Ovary (tissue), 9 donors: ENCODE data around the gene SLX4. TPM values are rescaled to one million over a fixed set of nuclear protein-coding genes. Genes with fewer than 3 reads are reported as not detected.
"Not testable (repeated sequence)": the region's sequence is repeated elsewhere in the genome, so short reads cannot be mapped to it uniquely, and the experiment has no call there.

ENCODE experiments used
- DNase-seq, 5 donors: peaks; one replicate each; pipeline ENCODE4 v3.0.0-alpha.2; 2019 to 2020
- H3K27ac ChIP-seq, 2 donors: fragments of 200-600 bp; one replicate each; pipeline versions ENCODE4 v1.5.1 to v1.8.0; 2019 to 2022
- H3K27me3 ChIP-seq: fragments of 200-600 bp; one replicate; pipeline ENCODE4 v1.8.0; 2022
- H3K36me3 ChIP-seq: fragments of 200-600 bp; sonication (generic); one replicate; pipeline ENCODE4 v1.5.1; 2019
- H3K4me1 ChIP-seq: one replicate; pipeline ENCODE4 v1.8.1; 2013; ENCODE audit warnings: mild to moderate bottlenecking, moderate library complexity; ENCODE audit not compliant: insufficient read depth
- H3K4me3 ChIP-seq: fragments of 200-600 bp; sonication (generic); one replicate; pipeline ENCODE4 v1.5.1; 2017
- H3K9me3 ChIP-seq, 2 donors: fragments of 200-600 bp in 1 of 2; sonication (generic) in 1 of 2; one replicate each; pipeline versions ENCODE4 v1.5.1 to v1.8.1; 2013 to 2019; ENCODE audit warnings: mild to moderate bottlenecking in 1 of 2, moderate library complexity in 1 of 2
- EP300 ChIP-seq: sonication (generic); formaldehyde crosslinking; IDR thresholded peaks from one replicate; pipeline ENCODE4 v1.6.1; 2017; ENCODE audit warnings: antibody characterized with exemption
- POLR2A ChIP-seq: fragments of 450-650 bp; IDR thresholded peaks from one replicate; pipeline ENCODE4 v1.6.1; 2017; ENCODE audit warnings: antibody characterized with exemption, mild to moderate bottlenecking, moderate library complexity
- WGBS, 3 donors: extraction: QIAGEN DNeasy Blood & Tissue Kit in 1 of 3; methylation state at CpG; one replicate each; pipeline versions ENCODE4 v1.1.5 to v1.1.7; 2013 to 2017; 5-methylcytosine and 5-hydroxymethylcytosine counted together
- intact Hi-C, 4 donors: fragments of 100-400 bp; cut with DNase I; formaldehyde crosslinking; loops; one replicate each; pipeline versions ENCODE4 v1.11.0 to v1.15.1; 2022 to 2023
- polyA plus RNA-seq, 2 donors: library from polyadenylated mRNA; stranded (reverse); fragments of 200-250 nt in 1 of 2; fragments of 350-450 nt in 1 of 2; fragmentation: Illumina TruSeq in 1 of 2; extraction: RNeasy Lipid Tissue Mini Kit (QIAGEN cat#74804) in 1 of 2; gene quantifications; one replicate each; pipeline ENCODE4 v1.2.3, GENCODE V29; 2013 to 2014
- total RNA-seq, 7 donors: library from RNA; depleted of rRNA in 2 of 7; stranded (reverse); fragments of >200 nt in 2 of 7; fragmentation: NEBNext Ultra II Directional in 3 of 7; extraction: Animal tissue kit (Norgen Biotek cat#: 25700) in 3 of 7; gene quantifications; one replicate each; pipeline versions ENCODE4 v1.1.0 to v1.2.4, GENCODE V29; 2016 to 2023
- TF ChIP-seq, protein P1 (sequence below), 3 donors: fragments of 450-650 bp in 2 of 3; fragments of 200-600 bp in 1 of 3; IDR thresholded peaks; one replicate each; pipeline versions ENCODE4 v1.5.1 to v1.8.0; 2016 to 2022; ENCODE audit warnings: antibody characterized with exemption in 3 of 3, mild to moderate bottlenecking in 1 of 3
- donor health status: DM: no; HTN: no; CAD: no; lungs with moderate emphysema.
- donor health status: DM: no; HTN: no; CAD: no.
- donor health status: Bipolar disorder and iron deficiency.
- donor health status: DM: yes; HTN: yes; CAD: no.
- donor health status: DM: no; HTN: no; CAD: no.
- donor health status: DM: yes; HTN: yes; CAD: no.

SLX4 gene
- total and polyA plus RNA-seq, 9 donors = 1.7 to 4.9 (median 3.2) TPM

DNA sequence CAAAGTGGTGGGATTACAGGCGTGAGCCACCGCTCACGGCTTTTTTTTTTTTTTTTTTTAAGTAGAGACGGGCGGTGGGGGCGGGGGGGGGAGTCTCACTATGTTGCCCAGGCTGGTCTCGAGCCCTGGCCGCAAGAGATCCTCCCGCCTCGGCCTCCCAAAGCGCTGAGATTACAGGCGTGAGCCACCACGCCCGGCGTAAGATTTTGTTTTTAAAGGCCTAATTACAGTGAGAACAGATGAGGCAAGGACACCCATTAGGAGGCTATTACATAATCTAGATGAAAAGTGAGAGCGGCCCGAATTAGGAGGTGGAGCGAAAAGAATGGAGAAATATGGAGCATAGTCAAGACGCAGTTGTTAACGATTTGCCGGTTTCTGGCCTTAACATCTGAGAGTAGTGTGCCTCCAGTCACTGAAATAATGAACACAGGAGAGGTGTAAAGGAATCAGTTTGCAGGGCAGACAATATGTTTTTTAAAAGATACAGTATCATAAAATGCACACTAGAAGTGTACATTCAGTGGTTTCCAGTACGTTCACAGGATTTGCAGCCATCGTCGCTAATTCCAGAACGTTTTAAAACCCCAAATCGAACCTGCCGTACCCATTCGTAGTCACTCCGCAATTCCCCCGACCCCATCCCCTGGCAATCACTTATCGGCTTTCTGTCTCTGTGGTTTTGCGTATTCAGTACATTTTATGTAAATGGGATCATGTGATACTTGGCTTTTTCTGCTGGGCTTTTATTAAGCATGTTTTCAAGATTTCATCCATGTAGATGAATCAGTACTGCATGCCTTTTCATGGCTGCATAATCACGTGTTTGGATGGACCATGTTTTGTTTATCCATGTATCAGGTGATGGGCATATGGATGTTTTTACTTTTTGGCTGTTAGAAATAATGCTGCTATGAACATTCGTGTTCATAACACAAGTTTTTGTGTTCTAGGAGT is 1.4 kb upstream of the SLX4 start:
- 73 to 82% (median 78%) methylated on average over 34 of the region's 34 CpGs for WGBS, 3 donors
- Histone ChIP-seq H3K27ac (no peak overlapping the region), H3K4me3 (peak overlapping the region; percentile 73), H3K9me3 (no peaks in the 10 kb centered on the region), H3K27me3 (no peaks in the 10 kb centered on the region), H3K4me1 (peaks cover 2% of the 10 kb centered on the region), H3K36me3 (no peaks in the 10 kb centered on the region)
- peak in 1 of 5 donors; percentile 14 for DNase-seq
- intact Hi-C loops = no loop called here
- TF ChIP-seq POLR2A = no peak
- TF ChIP-seq, protein P1, sequence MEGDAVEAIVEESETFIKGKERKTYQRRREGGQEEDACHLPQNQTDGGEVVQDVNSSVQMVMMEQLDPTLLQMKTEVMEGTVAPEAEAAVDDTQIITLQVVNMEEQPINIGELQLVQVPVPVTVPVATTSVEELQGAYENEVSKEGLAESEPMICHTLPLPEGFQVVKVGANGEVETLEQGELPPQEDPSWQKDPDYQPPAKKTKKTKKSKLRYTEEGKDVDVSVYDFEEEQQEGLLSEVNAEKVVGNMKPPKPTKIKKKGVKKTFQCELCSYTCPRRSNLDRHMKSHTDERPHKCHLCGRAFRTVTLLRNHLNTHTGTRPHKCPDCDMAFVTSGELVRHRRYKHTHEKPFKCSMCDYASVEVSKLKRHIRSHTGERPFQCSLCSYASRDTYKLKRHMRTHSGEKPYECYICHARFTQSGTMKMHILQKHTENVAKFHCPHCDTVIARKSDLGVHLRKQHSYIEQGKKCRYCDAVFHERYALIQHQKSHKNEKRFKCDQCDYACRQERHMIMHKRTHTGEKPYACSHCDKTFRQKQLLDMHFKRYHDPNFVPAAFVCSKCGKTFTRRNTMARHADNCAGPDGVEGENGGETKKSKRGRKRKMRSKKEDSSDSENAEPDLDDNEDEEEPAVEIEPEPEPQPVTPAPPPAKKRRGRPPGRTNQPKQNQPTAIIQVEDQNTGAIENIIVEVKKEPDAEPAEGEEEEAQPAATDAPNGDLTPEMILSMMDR (IDR thresholded peaks at IDR 0.05) = no peak
- TF ChIP-seq EP300 = no peak

DNA sequence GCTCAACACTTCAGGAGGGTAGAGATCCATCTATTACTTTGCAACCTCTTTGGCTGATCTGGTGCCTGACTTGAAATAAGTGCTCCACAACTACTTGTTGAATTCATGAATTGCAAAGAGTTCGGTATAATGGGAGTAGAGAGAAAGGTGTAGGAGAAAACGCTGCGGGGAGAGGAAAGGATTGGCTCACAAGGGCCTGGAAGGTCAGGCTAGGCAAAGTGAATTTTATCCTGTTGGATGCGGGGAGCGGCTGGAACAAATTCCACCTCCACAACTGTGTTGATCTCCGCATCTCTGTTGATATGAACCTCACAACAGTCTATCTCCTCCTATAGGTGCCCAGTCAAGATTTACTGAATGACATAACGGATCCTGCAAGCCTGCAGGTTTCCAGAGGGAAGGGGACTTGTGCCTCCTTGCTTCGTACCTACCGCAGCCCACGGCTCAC is 684 bp downstream of the SLX4 start:
- TF ChIP-seq EP300 (no peak), POLR2A (no peak)
- TF ChIP-seq, protein P1 (IDR thresholded peaks at IDR 0.05) = no peak
- no peak for DNase-seq
- H3K4me1 ChIP-seq = peaks cover 2% of the 10 kb centered on the region
- peak overlapping the region; percentile 73 for H3K4me3 ChIP-seq
- H3K27me3 ChIP-seq = no peaks in the 10 kb centered on the region
- no peak overlapping the region for H3K27ac ChIP-seq
- no peaks in the 10 kb centered on the region for H3K36me3 ChIP-seq
- H3K9me3 ChIP-seq = no peaks in the 10 kb centered on the region
- 2 to 3% (median 2%) methylated on average over 10 of the region's 10 CpGs for WGBS, 3 donors
- intact Hi-C loops = no loop called here

DNA sequence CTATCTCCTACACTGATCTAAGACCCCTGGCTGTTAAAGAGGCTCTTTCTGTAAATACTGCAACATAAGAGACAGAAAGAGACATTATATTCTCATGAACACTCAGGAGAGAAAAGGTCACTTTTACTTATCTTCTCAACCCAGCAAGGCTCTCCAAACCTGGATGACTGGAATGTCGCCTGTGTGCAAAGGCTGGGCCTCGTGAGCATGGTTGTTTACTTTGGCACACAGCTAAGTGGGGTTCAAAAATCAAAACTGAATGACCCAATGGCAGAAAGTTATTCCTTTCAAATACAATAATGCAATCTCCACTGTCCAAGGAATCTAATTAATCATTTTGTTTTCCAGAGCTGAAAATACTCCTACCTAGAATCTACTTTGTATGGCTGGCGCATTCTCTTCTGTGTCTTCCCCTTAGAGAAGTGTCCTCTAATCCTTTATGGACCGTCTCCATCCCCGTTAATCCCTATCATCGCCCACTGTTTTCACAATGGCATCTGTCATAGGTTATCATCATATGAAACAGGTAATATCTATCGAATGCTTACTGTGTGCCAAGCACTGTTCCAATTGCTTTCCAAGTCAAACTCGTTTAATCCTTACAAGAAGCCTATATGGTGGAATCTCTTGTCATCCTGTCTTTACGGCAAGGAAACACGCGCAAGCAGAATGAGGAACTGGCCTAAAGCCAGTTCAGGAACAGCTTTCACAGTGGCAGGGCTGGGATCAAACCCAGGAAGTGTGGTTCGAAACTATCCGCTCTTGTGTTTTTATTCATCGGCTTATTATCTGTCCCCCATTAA is 1.3 kb downstream of the SLX4 start:
- no peaks in the 10 kb centered on the region for H3K27me3 ChIP-seq
- no peaks in the 10 kb centered on the region for H3K36me3 ChIP-seq
- TF ChIP-seq, protein P1 (IDR thresholded peaks at IDR 0.05) = no peak
- no peak for TF ChIP-seq EP300
- no peak for TF ChIP-seq POLR2A
- no peaks in the 10 kb centered on the region for H3K9me3 ChIP-seq
- DNase-seq = peak in 1 of 5 donors; percentile 7
- H3K4me1 ChIP-seq = peaks cover 2% of the 10 kb centered on the region
- peak overlapping the region; percentile 73 for H3K4me3 ChIP-seq
- no peak overlapping the region for H3K27ac ChIP-seq
- intact Hi-C loops = no loop called here
- WGBS, 3 donors = 62 to 73% (median 65%) methylated on average over 14 of the region's 14 CpGs

DNA sequence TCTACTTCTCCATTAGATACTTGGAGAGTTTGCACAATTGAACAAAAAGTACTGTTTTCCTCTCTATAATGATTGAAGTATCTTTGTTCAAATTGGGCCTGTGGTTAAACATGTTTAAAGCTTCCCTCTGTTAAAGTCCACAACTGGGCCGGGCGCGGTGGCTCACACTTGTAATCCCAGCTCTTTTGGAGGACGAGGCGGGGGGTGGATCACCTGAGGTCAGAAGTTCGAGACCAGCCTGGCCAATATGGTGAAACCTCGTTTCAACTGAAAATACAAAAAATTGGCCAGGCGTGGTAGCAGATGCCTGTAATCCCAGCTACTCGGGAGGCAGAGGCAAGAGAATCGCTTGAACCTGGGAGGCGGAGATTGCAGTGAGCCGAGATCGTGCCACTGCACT is 2.4 kb downstream of the SLX4 start:
- 92 to 94% (median 92%) methylated on average over 13 of the region's 13 CpGs for WGBS, 3 donors
- H3K4me3 ChIP-seq, H3K27me3 ChIP-seq, H3K4me1 ChIP-seq, H3K27ac ChIP-seq, H3K36me3 ChIP-seq, intact Hi-C loops, H3K9me3 ChIP-seq: not testable (repeated sequence)
- DNase-seq = peak in 1 of 5 donors; percentile 6
